NT2/D1 (cell line): ENCODE results near the gene CCDC3.

Experiments
- SUZ12 ChIP-seq: IDR thresholded peaks from 2 replicates; pipeline ENCODE4 v1.6.1; 2011; ENCODE audit not compliant: insufficient read length, insufficient read depth; ENCODE audit errors: extremely low read depth
- YY1 ChIP-seq: IDR thresholded peaks from 2 replicates; pipeline ENCODE4 v1.6.1; 2011; ENCODE audit not compliant: insufficient read length, insufficient read depth
- ZNF274 ChIP-seq: IDR thresholded peaks from 2 replicates; pipeline ENCODE4 v1.6.1; 2011; ENCODE audit warnings: mild to moderate bottlenecking, low read depth, low read length

DNA sequence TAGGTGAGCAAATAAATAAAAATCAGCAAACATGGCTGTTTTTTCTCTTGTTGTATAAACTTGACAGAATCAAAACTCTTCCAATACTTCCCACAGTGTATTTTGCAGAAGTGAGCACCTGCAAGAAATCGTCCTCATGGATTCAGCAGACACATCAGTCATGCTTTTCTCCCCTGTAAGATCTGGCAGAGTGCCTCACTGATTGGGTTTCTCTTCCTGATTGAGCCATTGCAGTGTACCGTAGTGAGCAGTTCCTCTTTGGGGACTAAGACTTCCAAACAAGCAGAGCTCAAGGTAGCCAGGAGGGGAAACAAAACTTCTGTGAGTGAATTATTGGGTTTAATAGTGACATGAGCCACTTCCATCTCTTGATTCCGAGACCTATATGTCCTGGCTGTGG lies 2.2 kb upstream of the CCDC3 start:
- no peak for TF ChIP-seq YY1
- TF ChIP-seq SUZ12 = no peak
- TF ChIP-seq ZNF274 = no peak
